NB4 (cell line): Measurements from ENCODE around the gene ARPC2.

Experiments used
- DNase-seq: peaks from one replicate; pipeline ENCODE4 v3.0.0; 2010; ENCODE audit warnings: low read depth
- H3K4me3 ChIP-seq: one replicate; pipeline ENCODE4 v1.5.1; 2011; ENCODE audit warnings: mild to moderate bottlenecking, low read depth, low read length, moderate library complexity
- MYC ChIP-seq: IDR thresholded peaks from 2 replicates; pipeline ENCODE4 v1.6.1; 2011; ENCODE audit warnings: low read depth, low read length
- POLR2A ChIP-seq: IDR thresholded peaks from 2 replicates; pipeline ENCODE4 v1.6.1; 2011; ENCODE audit warnings: mild to moderate bottlenecking; ENCODE audit not compliant: insufficient read length; ENCODE audit errors: extremely low read depth
- TF ChIP-seq, protein P1 (sequence below): IDR thresholded peaks from one replicate; pipeline ENCODE4 v1.5.1; 2012; ENCODE audit warnings: low read depth, low read length
- TF ChIP-seq, protein P2 (sequence below): IDR thresholded peaks from 2 replicates; pipeline ENCODE4 v1.6.1; 2011; ENCODE audit warnings: low read depth, low read length

ARPC2 gene

GRCh38 chr2:218217360-218218267 lies 625 bp downstream of the ARPC2 start:
- TF ChIP-seq, protein P1, sequence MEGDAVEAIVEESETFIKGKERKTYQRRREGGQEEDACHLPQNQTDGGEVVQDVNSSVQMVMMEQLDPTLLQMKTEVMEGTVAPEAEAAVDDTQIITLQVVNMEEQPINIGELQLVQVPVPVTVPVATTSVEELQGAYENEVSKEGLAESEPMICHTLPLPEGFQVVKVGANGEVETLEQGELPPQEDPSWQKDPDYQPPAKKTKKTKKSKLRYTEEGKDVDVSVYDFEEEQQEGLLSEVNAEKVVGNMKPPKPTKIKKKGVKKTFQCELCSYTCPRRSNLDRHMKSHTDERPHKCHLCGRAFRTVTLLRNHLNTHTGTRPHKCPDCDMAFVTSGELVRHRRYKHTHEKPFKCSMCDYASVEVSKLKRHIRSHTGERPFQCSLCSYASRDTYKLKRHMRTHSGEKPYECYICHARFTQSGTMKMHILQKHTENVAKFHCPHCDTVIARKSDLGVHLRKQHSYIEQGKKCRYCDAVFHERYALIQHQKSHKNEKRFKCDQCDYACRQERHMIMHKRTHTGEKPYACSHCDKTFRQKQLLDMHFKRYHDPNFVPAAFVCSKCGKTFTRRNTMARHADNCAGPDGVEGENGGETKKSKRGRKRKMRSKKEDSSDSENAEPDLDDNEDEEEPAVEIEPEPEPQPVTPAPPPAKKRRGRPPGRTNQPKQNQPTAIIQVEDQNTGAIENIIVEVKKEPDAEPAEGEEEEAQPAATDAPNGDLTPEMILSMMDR = no peak
- no peak; the same call in 1 of the 2 replicates for TF ChIP-seq MYC
- TF ChIP-seq, protein P2, sequence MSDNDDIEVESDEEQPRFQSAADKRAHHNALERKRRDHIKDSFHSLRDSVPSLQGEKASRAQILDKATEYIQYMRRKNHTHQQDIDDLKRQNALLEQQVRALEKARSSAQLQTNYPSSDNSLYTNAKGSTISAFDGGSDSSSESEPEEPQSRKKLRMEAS = 0 out of 2 replicates have a peak, but pooled peaks have one; percentile 2
- TF ChIP-seq POLR2A = peak; percentile 23
- peak; percentile 87 for DNase-seq
- H3K4me3 ChIP-seq = peak overlapping the region; percentile 98

DNA sequence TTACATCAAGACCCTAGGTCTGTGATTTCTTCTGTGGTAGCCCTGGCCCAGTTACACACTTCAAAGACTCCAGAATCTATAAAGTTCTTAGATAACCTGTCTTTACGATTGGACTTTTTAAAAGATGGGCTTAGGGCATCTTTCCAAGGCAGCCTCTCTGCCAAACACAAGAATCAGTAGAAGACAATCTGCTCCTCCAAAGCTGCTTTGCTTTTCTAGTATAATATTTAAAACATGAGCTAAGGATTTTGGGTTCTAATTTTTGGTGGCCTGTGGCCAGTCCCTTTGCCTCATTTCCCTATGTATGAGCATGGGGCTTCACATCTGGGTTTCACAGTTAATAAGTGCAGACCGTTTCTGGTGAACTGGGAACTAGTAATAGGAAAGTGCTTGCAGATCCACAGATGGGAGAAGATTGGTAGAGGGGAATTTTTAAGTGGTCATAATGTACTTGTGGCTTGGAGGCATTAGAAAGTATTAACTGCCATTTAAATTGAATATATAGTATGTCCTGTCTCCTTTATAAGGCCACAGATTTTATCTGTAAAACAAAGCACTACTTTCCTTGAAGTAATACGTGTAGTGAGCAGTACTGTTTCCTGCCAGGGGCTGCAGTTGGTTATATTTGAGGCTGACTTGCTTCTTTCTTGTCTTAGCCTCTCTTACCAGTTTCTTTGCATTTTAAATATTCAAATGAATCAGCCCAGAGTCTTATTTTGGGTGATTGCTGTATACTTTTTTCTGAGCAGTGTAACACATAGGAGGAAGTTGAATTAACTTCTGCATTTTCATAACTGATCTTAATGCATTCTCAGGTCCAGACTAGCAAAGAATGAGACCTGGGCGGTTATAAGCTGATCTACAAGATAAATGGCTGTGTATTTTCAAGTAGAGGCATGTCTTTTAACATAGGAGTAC lies 1.5 kb downstream of the ARPC2 start:
- peak; percentile 80 for DNase-seq
- TF ChIP-seq MYC = no peak
- no peak for TF ChIP-seq POLR2A
- TF ChIP-seq, protein P2 = 0 out of 2 replicates have a peak, but pooled peaks have one; percentile 9
- TF ChIP-seq, protein P1 = no peak

DNA sequence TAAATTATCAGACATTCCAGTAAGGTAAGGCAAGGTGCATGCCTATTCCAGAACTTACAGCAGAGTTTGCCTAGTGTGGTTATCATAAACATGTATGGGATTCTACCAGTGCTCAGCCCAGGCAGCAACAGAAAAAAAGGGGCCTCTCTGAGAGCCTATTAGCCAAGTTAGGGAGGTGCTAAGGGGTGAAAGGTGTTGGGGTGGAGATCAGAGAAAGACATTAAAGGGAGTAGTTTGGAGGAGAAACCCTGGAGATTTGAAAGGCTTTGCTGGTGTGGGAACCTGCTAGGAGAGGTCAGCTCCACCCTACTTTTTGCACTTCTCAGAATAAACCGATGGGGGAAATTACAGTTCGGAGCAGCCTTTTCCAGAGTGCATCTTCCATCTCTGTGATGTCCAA lies 2.9 kb downstream of the ARPC2 start:
- H3K4me3 ChIP-seq = peak overlapping the region; percentile 98
- no peak for TF ChIP-seq MYC
- TF ChIP-seq, protein P2 = no peak
- TF ChIP-seq, protein P1 = no peak
- no peak for TF ChIP-seq POLR2A
- DNase-seq = peak; percentile 37

More for the DNA sequence above, 1.5 kb downstream of the ARPC2 start:
- peak overlapping the region; percentile 98 for H3K4me3 ChIP-seq

GRCh38 chr2:218221000-218221399 lies 4.0 kb downstream of the ARPC2 start:
- peak overlapping the region; percentile 98 for H3K4me3 ChIP-seq
- DNase-seq = no peak
- TF ChIP-seq MYC = no peak
- TF ChIP-seq, protein P1 = no peak
- no peak for TF ChIP-seq POLR2A
- TF ChIP-seq, protein P2 = no peak

- H3K4me3 ChIP-seq = peak overlapping the region; percentile 29
- TF ChIP-seq POLR2A (no peak), MYC (no peak)
- TF ChIP-seq, protein P2 = no peak
- TF ChIP-seq, protein P1 = no peak
- DNase-seq = no peak
These were observed 6.1 kb downstream of the ARPC2 start for GRCh38 chr2:218223046-218223445.
